Measurements from ENCODE around the gene MUS81. TPM values are rescaled to one million over a fixed set of nuclear protein-coding genes. Genes with fewer than 3 reads are reported as not detected.

The MUS81 gene
- total and polyA plus RNA-seq, 2 of the 4 experiments (the other 2 are of a cell fraction), result 23.7 to 47.9 TPM

DNA sequence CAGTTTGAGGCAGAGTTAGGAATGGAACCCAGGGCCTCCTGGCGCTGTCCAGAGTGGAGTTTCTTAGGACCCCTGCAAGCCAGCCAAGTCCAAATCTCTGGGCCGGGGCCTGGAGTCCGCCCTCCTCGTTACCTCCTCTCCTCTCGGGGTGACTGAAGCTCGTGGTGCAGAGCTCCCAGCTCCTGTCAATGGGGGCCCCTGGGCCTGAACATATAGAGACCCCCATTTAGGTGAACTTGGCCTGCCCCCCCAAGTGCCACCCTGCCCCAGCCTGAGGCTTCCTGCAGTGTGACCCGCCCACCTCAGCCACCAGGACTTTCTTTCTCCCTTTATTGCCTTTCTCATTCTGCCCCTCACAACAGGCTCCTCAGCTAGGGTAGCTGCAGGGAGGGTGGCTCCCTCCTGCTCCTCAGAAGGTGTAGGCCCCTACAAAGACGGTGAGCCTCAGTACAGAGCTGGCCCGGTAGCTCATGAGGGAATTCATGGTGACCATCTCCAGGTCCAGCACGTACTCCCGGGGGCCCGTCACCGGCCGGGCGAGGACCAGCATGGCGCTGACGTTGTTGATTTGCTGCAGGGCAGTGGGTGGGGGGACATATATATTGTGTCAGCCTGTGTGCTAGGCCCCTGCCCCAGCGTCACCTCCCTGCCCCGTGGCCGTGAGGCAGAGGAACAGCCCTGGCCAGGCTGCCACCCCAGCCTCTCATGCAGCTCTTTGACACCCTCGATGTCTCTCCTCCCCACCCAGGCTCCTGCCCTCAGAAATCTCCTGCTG is 6.5 kb downstream of the MUS81 start:
- dilution Hi-C loops (cut with HindIII; ENCODE audit: low sequenced_read_pairs, unreplicated experiment) (no loop called here), in situ Hi-C loops (cut with MboI; ENCODE audit: low sequenced_read_pairs) (no loop called here), intact Hi-C loops (cut with micrococcal nuclease) (no loop called here)
- H2BK20ac ChIP-seq (ENCODE audit: low read depth, low read length), result no peak overlapping the region
- no peaks in the 10 kb centered on the region for H3K9me3 ChIP-seq (ENCODE audit: control insufficient read depth, insufficient read depth, low read length)
- H3K56ac ChIP-seq (ENCODE audit: extremely low read depth, insufficient read depth, low read length), result no peak overlapping the region
- no peak overlapping the region for H3K4ac ChIP-seq (ENCODE audit: low read depth, low read length)
- 87% methylated on average over 9 of the region's 21 CpGs; no CpG with 5 or more reads in 1 of the 2 experiments for WGBS, 2 experiments (ENCODE audit: extremely low coverage in 2 of 2, insufficient read length in 1 of 2)
- no peak overlapping the region for H2BK5ac ChIP-seq (ENCODE audit: low read depth, low read length, poor library complexity, severe bottlenecking)
- no peak overlapping the region for H3K9ac ChIP-seq (ENCODE audit: low read depth, low read length)
- POLR2A ChIA-PET (ENCODE audit: unreplicated experiment), result interaction anchor here (1.0 kb wide), 1 partner anchor 9 kb away, joined by 3 read pairs; the partner anchor contains the start of gene CFL1
- H3K14ac ChIP-seq (replicated peaks; ENCODE audit: low read depth, low read length), result no peak overlapping the region
- no peak overlapping the region for H2AK5ac ChIP-seq (ENCODE audit: low read depth, low read length)
- no peak overlapping the region for H3K18ac ChIP-seq (ENCODE audit: low read depth, low read length)
- CTCF ChIA-PET, result no interaction called here
- peaks cover 91% of the 10 kb centered on the region for H3K36me3 ChIP-seq (ENCODE audit: control insufficient read depth, insufficient read depth, low read length)
- no peak overlapping the region for H4K5ac ChIP-seq (ENCODE audit: low read depth, low read length)
- H4K8ac ChIP-seq (ENCODE audit: low read depth in 2 of 2, low read length in 2 of 2), result no peak overlapping the region
- BruUV-seq (replicated peaks), result TSS peak; percentile 71
- peaks cover 5% of the 10 kb centered on the region; the same call in 1 of the 2 replicates for H3K9me1 ChIP-seq (ENCODE audit: insufficient read depth, low read length)
- H4K20me1 ChIP-seq (ENCODE audit: insufficient read depth, low read length), result peaks cover 51% of the 10 kb centered on the region
- DNase-seq (no peak), ATAC-seq (ENCODE audit: low read depth) (no peak)
- no peak overlapping the region for H3K27ac ChIP-seq (ENCODE audit: insufficient read depth, low read length)
- H3K79me1 ChIP-seq (ENCODE audit: low read depth in 1 of 2, low read length in 2 of 2), result peaks cover 18 to 89% of the 10 kb centered on the region in 2 experiments
- H2BK120ac ChIP-seq (ENCODE audit: low read depth, low read length), result no peak overlapping the region
- no peak overlapping the region for H2AK9ac ChIP-seq (replicated peaks; ENCODE audit: low read depth, low read length, poor library complexity)
- H3K4me3 ChIP-seq (ENCODE audit: insufficient read depth, low read depth, low read length), result no peak overlapping the region
- no peak overlapping the region for H4K91ac ChIP-seq (ENCODE audit: insufficient read depth, low read depth, low read length)
- H2BK15ac ChIP-seq (ENCODE audit: low read depth, low read length), result no peak overlapping the region
- no peak overlapping the region for H3K4me2 ChIP-seq (ENCODE audit: low read depth, low read length)
- H2AFZ ChIP-seq (replicated peaks; ENCODE audit: low read length, poor library complexity), result peak overlapping the region; percentile 4
- H3K27me3 ChIP-seq (ENCODE audit: control insufficient read depth, insufficient read depth, low read length), result no peaks in the 10 kb centered on the region
- peaks cover 14% of the 10 kb centered on the region; the same call in 1 of the 2 replicates for H3K4me1 ChIP-seq (ENCODE audit: control insufficient read depth, insufficient read depth, low read length)
- H3K23ac ChIP-seq (ENCODE audit: low read depth, low read length), result no peak overlapping the region
- TF ChIP-seq, protein P1, sequence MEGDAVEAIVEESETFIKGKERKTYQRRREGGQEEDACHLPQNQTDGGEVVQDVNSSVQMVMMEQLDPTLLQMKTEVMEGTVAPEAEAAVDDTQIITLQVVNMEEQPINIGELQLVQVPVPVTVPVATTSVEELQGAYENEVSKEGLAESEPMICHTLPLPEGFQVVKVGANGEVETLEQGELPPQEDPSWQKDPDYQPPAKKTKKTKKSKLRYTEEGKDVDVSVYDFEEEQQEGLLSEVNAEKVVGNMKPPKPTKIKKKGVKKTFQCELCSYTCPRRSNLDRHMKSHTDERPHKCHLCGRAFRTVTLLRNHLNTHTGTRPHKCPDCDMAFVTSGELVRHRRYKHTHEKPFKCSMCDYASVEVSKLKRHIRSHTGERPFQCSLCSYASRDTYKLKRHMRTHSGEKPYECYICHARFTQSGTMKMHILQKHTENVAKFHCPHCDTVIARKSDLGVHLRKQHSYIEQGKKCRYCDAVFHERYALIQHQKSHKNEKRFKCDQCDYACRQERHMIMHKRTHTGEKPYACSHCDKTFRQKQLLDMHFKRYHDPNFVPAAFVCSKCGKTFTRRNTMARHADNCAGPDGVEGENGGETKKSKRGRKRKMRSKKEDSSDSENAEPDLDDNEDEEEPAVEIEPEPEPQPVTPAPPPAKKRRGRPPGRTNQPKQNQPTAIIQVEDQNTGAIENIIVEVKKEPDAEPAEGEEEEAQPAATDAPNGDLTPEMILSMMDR (conservative IDR thresholded peaks at IDR 0.05; ENCODE audit: low read depth, low read length), result no peak
- TF ChIP-seq CEBPB (IDR thresholded peaks at IDR 0.05; ENCODE audit: low read depth, low read length), result no peak
- TF ChIP-seq RCOR1 (IDR thresholded peaks at IDR 0.05; ENCODE audit: insufficient replicate concordance, low read length), result no peak
- TF ChIP-seq POLR2A (IDR thresholded peaks at IDR 0.05; ENCODE audit: low read depth, low read length), result no peak
- TF ChIP-seq, protein P2, sequence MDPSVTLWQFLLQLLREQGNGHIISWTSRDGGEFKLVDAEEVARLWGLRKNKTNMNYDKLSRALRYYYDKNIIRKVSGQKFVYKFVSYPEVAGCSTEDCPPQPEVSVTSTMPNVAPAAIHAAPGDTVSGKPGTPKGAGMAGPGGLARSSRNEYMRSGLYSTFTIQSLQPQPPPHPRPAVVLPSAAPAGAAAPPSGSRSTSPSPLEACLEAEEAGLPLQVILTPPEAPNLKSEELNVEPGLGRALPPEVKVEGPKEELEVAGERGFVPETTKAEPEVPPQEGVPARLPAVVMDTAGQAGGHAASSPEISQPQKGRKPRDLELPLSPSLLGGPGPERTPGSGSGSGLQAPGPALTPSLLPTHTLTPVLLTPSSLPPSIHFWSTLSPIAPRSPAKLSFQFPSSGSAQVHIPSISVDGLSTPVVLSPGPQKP (IDR thresholded peaks at IDR 0.05; ENCODE audit: borderline replicate concordance, low read depth, low read length), result no peak
- TF ChIP-seq BHLHE40 (IDR thresholded peaks at IDR 0.05; ENCODE audit: low read depth, low read length), result no peak
- TF ChIP-seq SMC3 (IDR thresholded peaks at IDR 0.05; ENCODE audit: low read depth, low read length), result no peak
- no peak for TF ChIP-seq MXI1 (IDR thresholded peaks at IDR 0.05; ENCODE audit: borderline replicate concordance, low read depth, low read length)
- no peak for TF ChIP-seq FOS (IDR thresholded peaks at IDR 0.05; ENCODE audit: low read depth, low read length)
- no peak for TF ChIP-seq RAD21 (IDR thresholded peaks at IDR 0.05; ENCODE audit: low read length)
- TF ChIP-seq CHD1 (IDR thresholded peaks at IDR 0.05; ENCODE audit: low read depth, low read length), result no peak
- TF ChIP-seq MAFK (IDR thresholded peaks at IDR 0.05; ENCODE audit: low read depth, low read length), result no peak
- no peak for TF ChIP-seq NFE2L2 (IDR thresholded peaks at IDR 0.05; ENCODE audit: low read depth, low read length)
- no peak for TF ChIP-seq MAZ (IDR thresholded peaks at IDR 0.05; ENCODE audit: borderline replicate concordance, low read depth, low read length)
- no peak for TF ChIP-seq RFX5 (IDR thresholded peaks at IDR 0.05; ENCODE audit: low read depth, low read length)

Data from IMR-90 (cell line).